ENCODE results near the gene HAPSTR1. TPM values are rescaled to one million over a fixed set of nuclear protein-coding genes. Genes with fewer than 3 reads are reported as not detected.

The HAPSTR1 gene
- total and polyA plus RNA-seq, 2 of the 13 experiments (the other 11 are each of a cell fraction or from before 2014, with no cell fraction given), result 25.2 to 83.2 TPM

DNA sequence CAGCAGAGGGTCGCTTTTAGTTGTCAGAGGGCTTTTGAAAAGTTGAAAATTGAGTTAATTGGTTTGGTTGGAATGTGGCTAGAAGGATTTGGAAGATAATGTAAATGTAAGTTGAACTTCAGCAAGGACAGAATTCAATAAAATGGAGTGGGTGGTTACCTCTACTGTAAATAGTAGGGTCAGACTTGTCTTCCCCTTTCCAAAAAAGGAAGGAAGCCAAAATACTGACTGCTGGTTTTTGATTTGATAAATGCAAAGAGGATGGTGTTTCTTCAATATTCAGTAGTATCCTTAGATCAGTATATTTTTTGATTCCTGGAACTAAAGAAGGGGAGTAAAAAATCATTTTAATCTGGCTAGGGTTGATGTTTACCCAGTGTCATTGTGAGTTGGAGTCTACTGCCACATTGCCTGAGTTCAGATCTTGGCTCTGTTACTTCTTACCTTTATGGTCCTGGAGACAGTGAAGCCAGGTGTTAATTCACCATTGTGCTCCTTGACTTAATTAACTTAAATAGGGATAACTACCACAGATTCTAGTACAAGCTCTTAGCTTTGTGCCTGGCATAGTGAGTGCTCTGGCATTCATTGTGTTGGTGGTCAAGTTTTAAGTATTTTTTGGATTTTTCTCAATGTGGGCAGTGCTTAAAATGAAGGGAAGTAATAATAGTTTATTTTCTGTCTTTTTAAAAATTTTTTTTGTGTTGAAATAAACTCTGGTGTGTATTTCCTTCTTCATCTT, 4.4 kb downstream of the HAPSTR1 start:
- intact Hi-C loops (cut with micrococcal nuclease; ENCODE audit: unreplicated experiment) (loop anchor here (10.0 kb wide), 2 partner anchors 161 to 421 kb away; partner anchors contain the start of gene ABAT), in situ Hi-C loops (cut with HindIII; ENCODE audit: extremely low pct_ligation_motif_present, low pct_unique_long_range_greater_than_20kb) (no loop called here)
- peaks cover 77% of the 10 kb centered on the region for H3K4me1 ChIP-seq (ENCODE audit: insufficient read depth, low read length)
- peaks cover 82% of the 10 kb centered on the region for H4K20me1 ChIP-seq (ENCODE audit: insufficient read depth, low read length)
- no peak overlapping the region for H3K9ac ChIP-seq (ENCODE audit: insufficient read depth, low read depth, low read length)
- ATAC-seq, result no peak
- peaks cover 92% of the 10 kb centered on the region for H3K79me2 ChIP-seq (ENCODE audit: insufficient read depth, low read length)
- peak overlapping the region in 1 of 3 experiments; percentile 98; a peak in 2 of 6 replicates for H3K4me3 ChIP-seq (replicated peaks in 1 of 3; ENCODE audit: insufficient read depth in 1 of 3, low read depth in 2 of 3, low read length in 3 of 3)
- peaks cover 15 to 43% of the 10 kb centered on the region in 2 experiments for H3K36me3 ChIP-seq (replicated peaks in 1 of 2; ENCODE audit: control insufficient read depth in 1 of 2, insufficient read depth in 2 of 2, low read length in 2 of 2)
- DNase-seq (ENCODE audit: low spot score), result no peak
- FAIRE-seq, result no peak
- CTCF ChIA-PET (ENCODE audit: low intra/inter-chr PET ratio, low total read pairs), result no interaction called here
- POLR2A ChIA-PET, result interaction anchor here (1.0 kb wide), 1 partner anchor 10 kb away, joined by 3 read pairs; no protein-coding TSS in a partner anchor
- H2AFZ ChIP-seq (ENCODE audit: low read length), result no peak overlapping the region
- H3K27ac ChIP-seq (ENCODE audit: extremely low read length, insufficient read depth, low read length), result no peak overlapping the region
- no peaks in the 10 kb centered on the region; a peak in 1 of 5 replicates for H3K27me3 ChIP-seq (ENCODE audit: control insufficient read depth in 1 of 2, insufficient read depth in 2 of 2, low read length in 2 of 2)
- BruUV-seq (replicated peaks), result no TSS peak
- peak overlapping the region; percentile 98 for H3K4me2 ChIP-seq (ENCODE audit: low read depth, low read length)
- 16% methylated on average over 1 of the region's 1 CpG for WGBS (ENCODE audit: low lambda C conversion rate)
- H3K9me3 ChIP-seq (ENCODE audit: low read length), result no peaks in the 10 kb centered on the region
- no peak for TF ChIP-seq BRD4 (CRISPR knock-in tag; IDR thresholded peaks at IDR 0.05)
- TF ChIP-seq RBFOX2 (IDR thresholded peaks at IDR 0.05; ENCODE audit: low read depth, low read length), result peak; percentile 56
- TF ChIP-seq CENPX (CRISPR knock-in tag; IDR thresholded peaks at IDR 0.05), result no peak
- no peak for TF ChIP-seq MYC (CRISPR knock-in tag; IDR thresholded peaks at IDR 0.05; ENCODE audit: borderline replicate concordance)
- TF ChIP-seq, protein P1, sequence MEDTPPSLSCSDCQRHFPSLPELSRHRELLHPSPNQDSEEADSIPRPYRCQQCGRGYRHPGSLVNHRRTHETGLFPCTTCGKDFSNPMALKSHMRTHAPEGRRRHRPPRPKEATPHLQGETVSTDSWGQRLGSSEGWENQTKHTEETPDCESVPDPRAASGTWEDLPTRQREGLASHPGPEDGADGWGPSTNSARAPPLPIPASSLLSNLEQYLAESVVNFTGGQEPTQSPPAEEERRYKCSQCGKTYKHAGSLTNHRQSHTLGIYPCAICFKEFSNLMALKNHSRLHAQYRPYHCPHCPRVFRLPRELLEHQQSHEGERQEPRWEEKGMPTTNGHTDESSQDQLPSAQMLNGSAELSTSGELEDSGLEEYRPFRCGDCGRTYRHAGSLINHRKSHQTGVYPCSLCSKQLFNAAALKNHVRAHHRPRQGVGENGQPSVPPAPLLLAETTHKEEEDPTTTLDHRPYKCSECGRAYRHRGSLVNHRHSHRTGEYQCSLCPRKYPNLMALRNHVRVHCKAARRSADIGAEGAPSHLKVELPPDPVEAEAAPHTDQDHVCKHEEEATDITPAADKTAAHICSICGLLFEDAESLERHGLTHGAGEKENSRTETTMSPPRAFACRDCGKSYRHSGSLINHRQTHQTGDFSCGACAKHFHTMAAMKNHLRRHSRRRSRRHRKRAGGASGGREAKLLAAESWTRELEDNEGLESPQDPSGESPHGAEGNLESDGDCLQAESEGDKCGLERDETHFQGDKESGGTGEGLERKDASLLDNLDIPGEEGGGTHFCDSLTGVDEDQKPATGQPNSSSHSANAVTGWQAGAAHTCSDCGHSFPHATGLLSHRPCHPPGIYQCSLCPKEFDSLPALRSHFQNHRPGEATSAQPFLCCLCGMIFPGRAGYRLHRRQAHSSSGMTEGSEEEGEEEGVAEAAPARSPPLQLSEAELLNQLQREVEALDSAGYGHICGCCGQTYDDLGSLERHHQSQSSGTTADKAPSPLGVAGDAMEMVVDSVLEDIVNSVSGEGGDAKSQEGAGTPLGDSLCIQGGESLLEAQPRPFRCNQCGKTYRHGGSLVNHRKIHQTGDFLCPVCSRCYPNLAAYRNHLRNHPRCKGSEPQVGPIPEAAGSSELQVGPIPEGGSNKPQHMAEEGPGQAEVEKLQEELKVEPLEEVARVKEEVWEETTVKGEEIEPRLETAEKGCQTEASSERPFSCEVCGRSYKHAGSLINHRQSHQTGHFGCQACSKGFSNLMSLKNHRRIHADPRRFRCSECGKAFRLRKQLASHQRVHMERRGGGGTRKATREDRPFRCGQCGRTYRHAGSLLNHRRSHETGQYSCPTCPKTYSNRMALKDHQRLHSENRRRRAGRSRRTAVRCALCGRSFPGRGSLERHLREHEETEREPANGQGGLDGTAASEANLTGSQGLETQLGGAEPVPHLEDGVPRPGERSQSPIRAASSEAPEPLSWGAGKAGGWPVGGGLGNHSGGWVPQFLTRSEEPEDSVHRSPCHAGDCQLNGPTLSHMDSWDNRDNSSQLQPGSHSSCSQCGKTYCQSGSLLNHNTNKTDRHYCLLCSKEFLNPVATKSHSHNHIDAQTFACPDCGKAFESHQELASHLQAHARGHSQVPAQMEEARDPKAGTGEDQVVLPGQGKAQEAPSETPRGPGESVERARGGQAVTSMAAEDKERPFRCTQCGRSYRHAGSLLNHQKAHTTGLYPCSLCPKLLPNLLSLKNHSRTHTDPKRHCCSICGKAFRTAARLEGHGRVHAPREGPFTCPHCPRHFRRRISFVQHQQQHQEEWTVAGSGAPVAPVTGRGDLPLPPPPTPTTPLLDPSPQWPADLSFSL (CRISPR knock-in tag; IDR thresholded peaks at IDR 0.05), result no peak
- no peak for TF ChIP-seq FOXA1 (IDR thresholded peaks at IDR 0.05)
- peak; percentile 13; the same call in 1 of the 2 replicates for TF ChIP-seq FOXA1 (CRISPR knock-in tag; IDR thresholded peaks at IDR 0.05)
- TF ChIP-seq ZNF256 (CRISPR knock-in tag; conservative IDR thresholded peaks at IDR 0.05), result no peak
- 0 out of 2 replicates have a peak, but pooled peaks have one; percentile 40 for TF ChIP-seq ZMAT3 (CRISPR knock-in tag; conservative IDR thresholded peaks at IDR 0.05)
- no peak for TF ChIP-seq HNRNPLL (IDR thresholded peaks at IDR 0.05; ENCODE audit: low read depth, low read length, poor library complexity, severe bottlenecking)
- no peak for TF ChIP-seq MEF2D (CRISPR knock-in tag; IDR thresholded peaks at IDR 0.05)
- no peak for TF ChIP-seq ZNF180 (CRISPR knock-in tag; IDR thresholded peaks at IDR 0.05; ENCODE audit: borderline replicate concordance, low read depth)
- no peak for TF ChIP-seq KLF13 (CRISPR knock-in tag; IDR thresholded peaks at IDR 0.05)
- TF ChIP-seq KMT2B (CRISPR knock-in tag; IDR thresholded peaks at IDR 0.05), result no peak
- TF ChIP-seq FOXA3 (CRISPR knock-in tag; IDR thresholded peaks at IDR 0.05), result 0 out of 2 replicates have a peak, but pooled peaks have one; percentile 13
- no peak for TF ChIP-seq ETV5 (CRISPR knock-in tag; IDR thresholded peaks at IDR 0.05; ENCODE audit: borderline replicate concordance)
- TF ChIP-seq ZNF572 (CRISPR knock-in tag; IDR thresholded peaks at IDR 0.05), result no peak
- TF ChIP-seq ZSCAN20 (CRISPR knock-in tag; IDR thresholded peaks at IDR 0.05; ENCODE audit: borderline replicate concordance), result no peak
- no peak for TF ChIP-seq EP300 (IDR thresholded peaks at IDR 0.05; ENCODE audit: low read depth in 2 of 2, low read length in 2 of 2)
- TF ChIP-seq EP300 (CRISPR knock-in tag; IDR thresholded peaks at IDR 0.05; ENCODE audit: borderline replicate concordance), result no peak
